Thyroid gland (tissue), 4 donors: ENCODE results near the gene CSTPP1.

Experiments
- POLR2A ChIP-seq, 2 donors: fragments of 450-650 bp; IDR thresholded peaks; one replicate each; pipeline ENCODE4 v1.6.1; 2017; ENCODE audit warnings: antibody characterized with exemption in 2 of 2, mild to moderate bottlenecking in 2 of 2, moderate library complexity in 1 of 2
- TF ChIP-seq, protein P1 (sequence below), 6 experiments: fragments of 200-600 bp in 3 of 6; fragments of 450-650 bp in 3 of 6; sonication (generic) in 3 of 6; IDR thresholded peaks; one replicate each; pipeline ENCODE4 v1.5.1; 2016 to 2019; ENCODE audit warnings: antibody characterized with exemption in 6 of 6, mild to moderate bottlenecking in 2 of 6, inconsistent platforms in 1 of 6, moderate library complexity in 1 of 6

DNA sequence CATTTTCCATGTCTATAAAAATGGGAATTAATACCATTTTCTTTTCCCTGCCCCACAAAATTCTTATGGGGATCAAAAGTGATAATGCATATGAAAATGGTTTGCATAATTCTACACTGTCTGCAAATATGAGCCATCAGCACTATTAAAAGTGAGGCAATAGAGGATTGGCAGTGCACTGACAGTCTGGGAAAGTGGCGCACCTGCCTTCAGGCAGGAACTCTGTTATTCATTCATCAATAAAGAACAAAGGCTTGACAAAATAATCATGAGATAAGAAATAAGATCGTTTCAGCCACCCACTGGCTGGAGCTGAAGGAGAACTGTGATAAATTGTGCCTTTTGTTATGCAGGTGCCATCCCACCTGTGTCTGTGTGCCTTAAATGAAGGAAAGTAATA is 190.7 kb downstream of the CSTPP1 start:
- TF ChIP-seq, protein P1, sequence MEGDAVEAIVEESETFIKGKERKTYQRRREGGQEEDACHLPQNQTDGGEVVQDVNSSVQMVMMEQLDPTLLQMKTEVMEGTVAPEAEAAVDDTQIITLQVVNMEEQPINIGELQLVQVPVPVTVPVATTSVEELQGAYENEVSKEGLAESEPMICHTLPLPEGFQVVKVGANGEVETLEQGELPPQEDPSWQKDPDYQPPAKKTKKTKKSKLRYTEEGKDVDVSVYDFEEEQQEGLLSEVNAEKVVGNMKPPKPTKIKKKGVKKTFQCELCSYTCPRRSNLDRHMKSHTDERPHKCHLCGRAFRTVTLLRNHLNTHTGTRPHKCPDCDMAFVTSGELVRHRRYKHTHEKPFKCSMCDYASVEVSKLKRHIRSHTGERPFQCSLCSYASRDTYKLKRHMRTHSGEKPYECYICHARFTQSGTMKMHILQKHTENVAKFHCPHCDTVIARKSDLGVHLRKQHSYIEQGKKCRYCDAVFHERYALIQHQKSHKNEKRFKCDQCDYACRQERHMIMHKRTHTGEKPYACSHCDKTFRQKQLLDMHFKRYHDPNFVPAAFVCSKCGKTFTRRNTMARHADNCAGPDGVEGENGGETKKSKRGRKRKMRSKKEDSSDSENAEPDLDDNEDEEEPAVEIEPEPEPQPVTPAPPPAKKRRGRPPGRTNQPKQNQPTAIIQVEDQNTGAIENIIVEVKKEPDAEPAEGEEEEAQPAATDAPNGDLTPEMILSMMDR (IDR thresholded peaks at IDR 0.05) = no peak
- no peak for TF ChIP-seq POLR2A (IDR thresholded peaks at IDR 0.05)
